Measurements from ENCODE around the gene PRKRIP1.

The PRKRIP1 gene

GRCh38 chr7:102424129-102424551 lies 28.0 kb downstream of the PRKRIP1 start:
- TF ChIP-seq ZNF112 (tag by site-specific recombination; IDR thresholded peaks at IDR 0.05) = no peak
- no peak for TF ChIP-seq ZNF501 (tag by site-specific recombination; IDR thresholded peaks at IDR 0.05)
- TF ChIP-seq ELK4 (IDR thresholded peaks at IDR 0.05; ENCODE audit: borderline replicate concordance, low read depth, low read length) = no peak
- TF ChIP-seq ZNF600 (tag by site-specific recombination; IDR thresholded peaks at IDR 0.05) = no peak
- TF ChIP-seq ZNF639 (tag by site-specific recombination; IDR thresholded peaks at IDR 0.05) = no peak
- no peak for TF ChIP-seq ZNF26 (tag by site-specific recombination; IDR thresholded peaks at IDR 0.05)
- TF ChIP-seq ZNF777 (tag by site-specific recombination; IDR thresholded peaks at IDR 0.05; ENCODE audit: borderline replicate concordance) = no peak
- TF ChIP-seq ZNF2 (tag by site-specific recombination; IDR thresholded peaks at IDR 0.05) = no peak
- TF ChIP-seq ZNF174 (tag by site-specific recombination; IDR thresholded peaks at IDR 0.05) = no peak
- no peak for TF ChIP-seq BCL11A (tag by site-specific recombination; IDR thresholded peaks at IDR 0.05; ENCODE audit: low read depth)
- no peak for TF ChIP-seq KLF17 (tag by site-specific recombination; IDR thresholded peaks at IDR 0.05)
- TF ChIP-seq ZNF341 (tag by site-specific recombination; IDR thresholded peaks at IDR 0.05; ENCODE audit: low read depth) = no peak
- TF ChIP-seq AEBP2 (tag by site-specific recombination; IDR thresholded peaks at IDR 0.05; ENCODE audit: borderline replicate concordance) = no peak
- TF ChIP-seq ZNF549 (tag by site-specific recombination; IDR thresholded peaks at IDR 0.05) = no peak
- no peak for TF ChIP-seq ZNF202 (tag by site-specific recombination; IDR thresholded peaks at IDR 0.05; ENCODE audit: borderline replicate concordance)
- no peak for TF ChIP-seq TCF7L2 (IDR thresholded peaks at IDR 0.05; ENCODE audit: borderline replicate concordance, low read depth, low read length)
- ChIA-PET CTCF (no interaction called here), POLR2A (interaction anchor here (1.0 kb wide), 1 partner anchor 11 kb away, joined by 3 read pairs; no protein-coding TSS in a partner anchor)
- Histone ChIP-seq H3K9me3 (ENCODE audit: control insufficient read depth, insufficient read depth, low read depth, low read length) (no peaks in the 10 kb centered on the region), H3K36me3 (ENCODE audit: control insufficient read depth in 2 of 2, insufficient read depth in 1 of 2, low read length in 2 of 2) (peaks cover 11 to 59% of the 10 kb centered on the region in 2 experiments; a peak in 2 of 3 replicates), H3K4me3 (ENCODE audit: low read depth, low read length) (no peak overlapping the region), H3K27ac (ENCODE audit: extremely low read depth, low read depth, low read length) (no peak overlapping the region), H3K4me1 (ENCODE audit: control insufficient read depth, insufficient read depth, low read length) (no peaks in the 10 kb centered on the region)

GRCh38 chr7:102424787-102425218 lies 28.6 kb downstream of the PRKRIP1 start:
- no peak for TF ChIP-seq KLF1 (tag by site-specific recombination; IDR thresholded peaks at IDR 0.05)
- TF ChIP-seq ZFP37 (tag by site-specific recombination; IDR thresholded peaks at IDR 0.05) = no peak
- TF ChIP-seq ZSCAN4 (tag by site-specific recombination; IDR thresholded peaks at IDR 0.05) = no peak
- TF ChIP-seq FEZF1 (tag by site-specific recombination; IDR thresholded peaks at IDR 0.05) = no peak
- TF ChIP-seq ZNF560 (tag by site-specific recombination; IDR thresholded peaks at IDR 0.05; ENCODE audit: borderline replicate concordance) = no peak
- TF ChIP-seq ZFP41 (tag by site-specific recombination; IDR thresholded peaks at IDR 0.05; ENCODE audit: borderline replicate concordance) = no peak
- TF ChIP-seq SALL2 (tag by site-specific recombination; IDR thresholded peaks at IDR 0.05; ENCODE audit: borderline replicate concordance) = no peak
- no peak for TF ChIP-seq ZNF792 (tag by site-specific recombination; IDR thresholded peaks at IDR 0.05)
- TF ChIP-seq MYNN (tag by site-specific recombination; IDR thresholded peaks at IDR 0.05; ENCODE audit: borderline replicate concordance) = no peak
- TF ChIP-seq ZBTB17 (tag by site-specific recombination; IDR thresholded peaks at IDR 0.05) = no peak
- no peak for TF ChIP-seq GFI1B (tag by site-specific recombination; IDR thresholded peaks at IDR 0.05)
- no peak for TF ChIP-seq ZNF239 (tag by site-specific recombination; IDR thresholded peaks at IDR 0.05)
- no peak for TF ChIP-seq ZNF585B (tag by site-specific recombination; IDR thresholded peaks at IDR 0.05)
- ChIA-PET CTCF (interaction anchor here (0.5 kb wide), 1 partner anchor 14 kb away, joined by 3 read pairs; no protein-coding TSS in a partner anchor), POLR2A (interaction anchor here (1.0 kb wide), 1 partner anchor 10 kb away, joined by 3 read pairs; no protein-coding TSS in a partner anchor)
- Histone ChIP-seq H3K36me3 (ENCODE audit: control insufficient read depth in 2 of 2, insufficient read depth in 1 of 2, low read length in 2 of 2) (peaks cover 11 to 56% of the 10 kb centered on the region in 2 experiments; a peak in 2 of 3 replicates), H3K4me1 (ENCODE audit: control insufficient read depth, insufficient read depth, low read length) (no peaks in the 10 kb centered on the region), H3K9me3 (ENCODE audit: control insufficient read depth, insufficient read depth, low read depth, low read length) (no peaks in the 10 kb centered on the region), H3K27ac (ENCODE audit: extremely low read depth, low read depth, low read length) (no peak overlapping the region), H3K4me3 (ENCODE audit: low read depth, low read length) (no peak overlapping the region)
